Measurements from ENCODE around the gene APBB2. TPM values are rescaled to one million over a fixed set of nuclear protein-coding genes. Genes with fewer than 3 reads are reported as not detected.

The APBB2 gene
- total and polyA plus RNA-seq, 2 donors (not counting 1 experiment from before 2014, with no cell fraction given) = 4.4 to 15.8 TPM

DNA sequence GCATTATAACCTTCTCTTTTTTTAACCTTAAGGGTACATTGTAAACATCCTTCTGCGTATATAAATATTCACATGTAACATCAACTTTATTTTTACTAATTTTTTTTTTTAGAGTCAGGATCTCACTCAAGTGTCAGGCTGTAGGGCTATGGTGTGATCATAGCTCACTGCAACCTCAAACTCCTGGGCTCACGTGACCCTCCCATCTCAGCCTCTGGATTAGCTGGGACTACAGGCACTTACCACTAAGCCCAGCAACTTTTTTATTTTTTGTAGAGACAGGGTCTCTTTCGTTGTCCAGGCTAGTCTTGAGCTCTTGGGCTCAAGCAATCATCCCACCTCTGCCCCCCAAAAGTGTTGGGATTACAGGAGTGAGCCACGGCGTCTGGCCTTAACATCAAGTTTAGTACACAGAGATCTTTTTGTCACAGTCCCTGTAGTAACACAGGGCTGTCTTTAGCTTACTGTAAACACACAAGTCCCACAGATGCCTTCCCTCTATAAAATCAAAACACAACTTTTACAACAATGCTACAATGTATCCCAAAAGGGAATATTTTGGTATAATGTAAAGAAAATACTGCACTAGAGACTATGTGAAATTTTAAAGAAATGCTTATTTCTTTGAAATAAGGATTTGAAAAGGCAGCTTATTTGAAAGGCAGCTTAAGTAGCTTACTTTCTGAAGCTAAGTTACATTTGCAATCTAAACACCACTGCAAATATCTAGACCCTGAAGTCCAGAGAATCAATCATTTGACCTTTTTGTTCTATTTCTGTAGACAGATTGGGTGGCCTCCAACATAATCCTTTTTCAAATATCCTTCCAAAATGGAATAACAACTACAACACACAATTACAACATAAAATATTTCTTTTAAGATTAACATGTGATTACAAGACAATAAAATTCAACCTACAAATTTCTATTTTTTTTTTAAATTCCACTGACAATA, 116.0 kb downstream of the APBB2 start:
- Mint-ChIP-seq H3K27me3 (no peaks in the 10 kb centered on the region), H3K9me3 (ENCODE audit: insufficient read depth) (no peaks in the 10 kb centered on the region), H3K4me3 (no peak overlapping the region), H3K27ac (no peak overlapping the region), H3K4me1 (no peaks in the 10 kb centered on the region)
- H3K9ac ChIP-seq (ENCODE audit: low read length) = no peak overlapping the region
- WGBS (ENCODE audit: insufficient coverage) = 89% methylated on average over 3 of the region's 5 CpGs
- CTCF ChIA-PET = no interaction called here
- no peak for ATAC-seq (ENCODE audit: low read depth)
- H3K36me3 ChIP-seq (replicated peaks in 1 of 2; ENCODE audit: control extremely low read depth in 1 of 2, control insufficient read depth in 1 of 2, extremely low read depth in 1 of 2, insufficient read depth in 2 of 2, low read length in 1 of 2) = no peaks in the 10 kb centered on the region
- H3K9me3 ChIP-seq (ENCODE audit: control extremely low read depth in 1 of 3, control insufficient read depth in 2 of 3, insufficient read depth in 1 of 3, low read length in 2 of 3) = no peaks in the 10 kb centered on the region
- intact Hi-C loops (cut with micrococcal nuclease) = no loop called here
- no peaks in the 10 kb centered on the region for H3K4me1 ChIP-seq (ENCODE audit: control insufficient read depth in 2 of 2, insufficient read depth in 2 of 2, low read length in 2 of 2)
- no peak overlapping the region for H3K27ac ChIP-seq (ENCODE audit: low read length in 2 of 2)
- no peaks in the 10 kb centered on the region for H3K79me2 ChIP-seq (ENCODE audit: control insufficient read depth, insufficient read depth, low read length)
- no peak for DNase-seq
- TF ChIP-seq EZH2 (IDR thresholded peaks at IDR 0.05; ENCODE audit: borderline replicate concordance, insufficient read depth, low read depth, low read length, poor library complexity, severe bottlenecking) = no peak
- TF ChIP-seq, protein P1, sequence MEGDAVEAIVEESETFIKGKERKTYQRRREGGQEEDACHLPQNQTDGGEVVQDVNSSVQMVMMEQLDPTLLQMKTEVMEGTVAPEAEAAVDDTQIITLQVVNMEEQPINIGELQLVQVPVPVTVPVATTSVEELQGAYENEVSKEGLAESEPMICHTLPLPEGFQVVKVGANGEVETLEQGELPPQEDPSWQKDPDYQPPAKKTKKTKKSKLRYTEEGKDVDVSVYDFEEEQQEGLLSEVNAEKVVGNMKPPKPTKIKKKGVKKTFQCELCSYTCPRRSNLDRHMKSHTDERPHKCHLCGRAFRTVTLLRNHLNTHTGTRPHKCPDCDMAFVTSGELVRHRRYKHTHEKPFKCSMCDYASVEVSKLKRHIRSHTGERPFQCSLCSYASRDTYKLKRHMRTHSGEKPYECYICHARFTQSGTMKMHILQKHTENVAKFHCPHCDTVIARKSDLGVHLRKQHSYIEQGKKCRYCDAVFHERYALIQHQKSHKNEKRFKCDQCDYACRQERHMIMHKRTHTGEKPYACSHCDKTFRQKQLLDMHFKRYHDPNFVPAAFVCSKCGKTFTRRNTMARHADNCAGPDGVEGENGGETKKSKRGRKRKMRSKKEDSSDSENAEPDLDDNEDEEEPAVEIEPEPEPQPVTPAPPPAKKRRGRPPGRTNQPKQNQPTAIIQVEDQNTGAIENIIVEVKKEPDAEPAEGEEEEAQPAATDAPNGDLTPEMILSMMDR (IDR thresholded peaks at IDR 0.05) = no peak
- no peak overlapping the region for H3K4me3 ChIP-seq (ENCODE audit: control extremely low read depth in 1 of 5, extremely low read depth in 1 of 5, insufficient read depth in 1 of 5, low read depth in 2 of 5, low read length in 4 of 5)
- no peak overlapping the region for H3K4me2 ChIP-seq (replicated peaks; ENCODE audit: low read depth, low read length, poor library complexity, severe bottlenecking)
- H4K20me1 ChIP-seq (ENCODE audit: control insufficient read depth, insufficient read depth, low read length, poor library complexity, severe bottlenecking) = no peaks in the 10 kb centered on the region
- no peak overlapping the region for H2AFZ ChIP-seq (ENCODE audit: insufficient read depth, low read depth, low read length, poor library complexity, severe bottlenecking)
- POLR2A ChIA-PET = no interaction called here
- H3K27me3 ChIP-seq (replicated peaks in 1 of 4; ENCODE audit: control extremely low read depth in 1 of 4, control insufficient read depth in 3 of 4, insufficient read depth in 4 of 4, low read length in 3 of 4) = no peaks in the 10 kb centered on the region

DNA sequence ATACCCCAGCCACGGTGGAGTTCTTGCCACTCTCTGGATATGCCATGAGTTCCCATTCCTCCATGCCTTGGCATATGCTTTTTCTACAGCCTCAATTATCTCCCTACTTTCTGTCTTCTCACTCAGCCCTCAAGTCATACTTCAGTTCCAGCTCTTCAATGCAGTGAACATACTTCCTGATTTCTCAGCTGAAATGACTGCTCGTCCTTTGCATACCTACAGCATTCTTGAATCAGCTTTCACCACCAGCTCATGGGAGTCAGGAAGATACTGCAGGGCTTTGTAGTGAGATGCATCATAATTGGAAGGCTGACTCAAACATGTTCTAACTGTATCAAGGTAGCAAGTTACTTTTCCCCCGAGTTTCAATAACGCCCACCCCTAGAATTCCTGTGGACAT, 118.4 kb downstream of the APBB2 start:
- H4K20me1 ChIP-seq (ENCODE audit: control insufficient read depth, insufficient read depth, low read length, poor library complexity, severe bottlenecking) = no peaks in the 10 kb centered on the region
- H3K9me3 ChIP-seq (ENCODE audit: control extremely low read depth in 1 of 3, control insufficient read depth in 2 of 3, insufficient read depth in 1 of 3, low read length in 2 of 3) = no peaks in the 10 kb centered on the region
- H3K4me3 Mint-ChIP-seq = no peak overlapping the region
- H3K9me3 Mint-ChIP-seq (ENCODE audit: insufficient read depth) = no peaks in the 10 kb centered on the region
- no peak overlapping the region for H3K27ac Mint-ChIP-seq
- ChIA-PET POLR2A (no interaction called here), CTCF (no interaction called here)
- no peaks in the 10 kb centered on the region for H3K4me1 ChIP-seq (ENCODE audit: control insufficient read depth in 2 of 2, insufficient read depth in 2 of 2, low read length in 2 of 2)
- H3K4me2 ChIP-seq (replicated peaks; ENCODE audit: low read depth, low read length, poor library complexity, severe bottlenecking) = no peak overlapping the region
- ATAC-seq (ENCODE audit: low read depth) (no peak), DNase-seq (no peak)
- WGBS (ENCODE audit: insufficient coverage) = 92% methylated on average over 1 of the region's 4 CpGs
- H3K27me3 ChIP-seq (replicated peaks in 1 of 4; ENCODE audit: control extremely low read depth in 1 of 4, control insufficient read depth in 3 of 4, insufficient read depth in 4 of 4, low read length in 3 of 4) = no peaks in the 10 kb centered on the region
- no peak overlapping the region for H3K9ac ChIP-seq (ENCODE audit: low read length)
- no peak overlapping the region for H2AFZ ChIP-seq (ENCODE audit: insufficient read depth, low read depth, low read length, poor library complexity, severe bottlenecking)
- H3K27me3 Mint-ChIP-seq = no peaks in the 10 kb centered on the region
- H3K4me3 ChIP-seq (ENCODE audit: control extremely low read depth in 1 of 5, extremely low read depth in 1 of 5, insufficient read depth in 1 of 5, low read depth in 2 of 5, low read length in 4 of 5) = no peak overlapping the region
- no peaks in the 10 kb centered on the region for H3K4me1 Mint-ChIP-seq
- TF ChIP-seq, protein P1 (IDR thresholded peaks at IDR 0.05) = no peak
- TF ChIP-seq EZH2 (IDR thresholded peaks at IDR 0.05; ENCODE audit: borderline replicate concordance, insufficient read depth, low read depth, low read length, poor library complexity, severe bottlenecking) = no peak
- H3K36me3 ChIP-seq (replicated peaks in 1 of 2; ENCODE audit: control extremely low read depth in 1 of 2, control insufficient read depth in 1 of 2, extremely low read depth in 1 of 2, insufficient read depth in 2 of 2, low read length in 1 of 2) = no peaks in the 10 kb centered on the region
- no peak overlapping the region for H3K27ac ChIP-seq (ENCODE audit: low read length in 2 of 2)
- intact Hi-C loops (cut with micrococcal nuclease) = no loop called here
- no peaks in the 10 kb centered on the region for H3K79me2 ChIP-seq (ENCODE audit: control insufficient read depth, insufficient read depth, low read length)
